OCI-LY1 (cell line): ENCODE results near the gene HES5.

Experiments
- H2AFZ ChIP-seq: fragments of 200-600 bp; sonication (generic), shearing (Covaris generic); 2 replicates; pipeline ENCODE4 v1.6.0; 2014; ENCODE audit warnings: antibody characterized with exemption, mild to moderate bottlenecking, low read length
- H3F3A ChIP-seq: fragments of 200-600 bp; sonication (generic), shearing (Covaris generic); 2 replicates; pipeline ENCODE4 v1.6.0; 2014; ENCODE audit warnings: mild to moderate bottlenecking, antibody characterized with exemption, low read length, moderate library complexity; ENCODE audit not compliant: insufficient read depth
- H3K27ac ChIP-seq: fragments of 200-600 bp; sonication (generic); 2 replicates; pipeline ENCODE4 v1.5.1; 2014; ENCODE audit warnings: low read length, mixed run types, mild to moderate bottlenecking, low read depth; ENCODE audit not compliant: poor library complexity, severe bottlenecking
- H3K27me3 ChIP-seq: fragments of 200-600 bp; sonication (generic); 2 replicates; pipeline ENCODE4 v1.6.0; 2014; ENCODE audit warnings: antibody characterized with exemption, mild to moderate bottlenecking, low read length, moderate library complexity; ENCODE audit not compliant: insufficient read depth
- H3K36me3 ChIP-seq: fragments of 200-600 bp; sonication (generic); 2 replicates; pipeline ENCODE4 v1.6.1; 2014; ENCODE audit warnings: mild to moderate bottlenecking, antibody characterized with exemption, low read length, moderate library complexity, mixed read lengths; ENCODE audit not compliant: insufficient read depth
- H3K4me1 ChIP-seq: fragments of 200-600 bp; sonication (generic); 2 replicates; pipeline ENCODE4 v1.5.1; 2014; ENCODE audit warnings: mild to moderate bottlenecking, low read length, moderate library complexity; ENCODE audit not compliant: insufficient read depth, severe bottlenecking
- H3K4me2 ChIP-seq: fragments of 200-600 bp; sonication (generic), shearing (Covaris generic); 2 replicates; pipeline ENCODE4 v1.6.1; 2014; ENCODE audit warnings: low read length
- H3K4me3 ChIP-seq: fragments of 200-600 bp; sonication (generic); 2 replicates; pipeline ENCODE4 v1.5.1; 2014; ENCODE audit warnings: low read length, low read depth, mild to moderate bottlenecking, mixed read lengths; ENCODE audit not compliant: poor library complexity, severe bottlenecking
- H3K79me2 ChIP-seq: fragments of 200-600 bp; shearing (Covaris generic); 2 replicates; pipeline ENCODE4 v1.6.1; 2016; ENCODE audit warnings: mixed run types, low read length, mixed read lengths; ENCODE audit not compliant: insufficient read depth
- H3K9ac ChIP-seq: fragments of 200-600 bp; sonication (generic), shearing (Covaris generic); 2 replicates; pipeline ENCODE4 v1.6.1; 2014; ENCODE audit warnings: mild to moderate bottlenecking, low read length, mixed read lengths
- H3K9me2 ChIP-seq: fragments of 200-600 bp; sonication (generic), shearing (Covaris generic); 2 replicates; pipeline ENCODE4 v1.6.1; 2014; ENCODE audit warnings: low read depth, mild to moderate bottlenecking, low read length, mixed read lengths
- H3K9me3 ChIP-seq: fragments of 200-600 bp; shearing (Covaris generic); 2 replicates; pipeline ENCODE4 v1.6.1; 2014; ENCODE audit warnings: low read length, mixed read lengths
- H4K20me1 ChIP-seq: fragments of 200-600 bp; sonication (generic), shearing (Covaris generic); 2 replicates; pipeline ENCODE4 v1.6.0; 2016; ENCODE audit warnings: mild to moderate bottlenecking, low read length; ENCODE audit not compliant: insufficient read depth
- CTCF ChIP-seq: fragments of 200-600 bp; sonication (generic), shearing (Covaris generic); IDR thresholded peaks from 2 replicates; pipeline ENCODE4 v1.5.1; 2017; ENCODE audit warnings: mild to moderate bottlenecking, antibody characterized with exemption, low read length, moderate library complexity, mixed read lengths
- EZH2 ChIP-seq: fragments of 200-600 bp; sonication (generic), shearing (Covaris generic); IDR thresholded peaks from 2 replicates; pipeline ENCODE4 v1.8.0; 2017; ENCODE audit warnings: borderline replicate concordance, mixed run types, mild to moderate bottlenecking, antibody characterized with exemption, low read length, moderate library complexity, mixed read lengths

HES5 gene

GRCh38 chr1:2541619-2542245, 11.7 kb upstream of the HES5 start:
- H3K9ac ChIP-seq = no peak overlapping the region
- H3K79me2 ChIP-seq = no peaks in the 10 kb centered on the region
- no peaks in the 10 kb centered on the region for H3K36me3 ChIP-seq
- H3K27ac ChIP-seq = no peak overlapping the region
- no peaks in the 10 kb centered on the region for H3K9me2 ChIP-seq
- no peaks in the 10 kb centered on the region for H4K20me1 ChIP-seq
- H3K27me3 ChIP-seq = 0 out of 2 replicates have a peak, but pooled peaks cover 7% of the 10 kb centered on the region
- no peak overlapping the region for H3K4me2 ChIP-seq
- peaks cover 4% of the 10 kb centered on the region for H3K4me1 ChIP-seq
- H3K4me3 ChIP-seq = no peak overlapping the region
- H3K9me3 ChIP-seq = no peaks in the 10 kb centered on the region
- no peak overlapping the region for H2AFZ ChIP-seq
- no peak for TF ChIP-seq CTCF
- TF ChIP-seq EZH2 = no peak
- no peaks in the 10 kb centered on the region for H3F3A ChIP-seq

GRCh38 chr1:2540816-2541492, 10.9 kb upstream of the HES5 start:
- no peak for TF ChIP-seq CTCF
- TF ChIP-seq EZH2 = no peak
- H3K4me3 ChIP-seq = no peak overlapping the region
- H3K9ac ChIP-seq = no peak overlapping the region
- H3K27me3 ChIP-seq = 0 out of 2 replicates have a peak, but pooled peaks cover 7% of the 10 kb centered on the region
- H3K4me2 ChIP-seq = no peak overlapping the region
- no peaks in the 10 kb centered on the region for H3F3A ChIP-seq
- no peaks in the 10 kb centered on the region for H3K9me3 ChIP-seq
- H3K9me2 ChIP-seq = no peaks in the 10 kb centered on the region
- H4K20me1 ChIP-seq = no peaks in the 10 kb centered on the region
- H3K27ac ChIP-seq = no peak overlapping the region
- no peaks in the 10 kb centered on the region for H3K4me1 ChIP-seq
- no peaks in the 10 kb centered on the region for H3K79me2 ChIP-seq
- H2AFZ ChIP-seq = no peak overlapping the region
- H3K36me3 ChIP-seq = no peaks in the 10 kb centered on the region

GRCh38 chr1:2539312-2539907, 9.3 kb upstream of the HES5 start:
- Histone ChIP-seq H3K9me2 (no peaks in the 10 kb centered on the region), H3K4me2 (no peak overlapping the region), H3K27me3 (0 out of 2 replicates have a peak, but pooled peaks cover 10% of the 10 kb centered on the region), H3K79me2 (no peaks in the 10 kb centered on the region), H3K36me3 (no peaks in the 10 kb centered on the region), H3K27ac (no peak overlapping the region), H3K4me3 (no peak overlapping the region), H3K4me1 (no peaks in the 10 kb centered on the region), H4K20me1 (no peaks in the 10 kb centered on the region), H2AFZ (no peak overlapping the region), H3K9ac (no peak overlapping the region), H3F3A (no peaks in the 10 kb centered on the region), H3K9me3 (no peaks in the 10 kb centered on the region)
- TF ChIP-seq CTCF (no peak; the same call in 1 of the 2 replicates), EZH2 (no peak)
